ENCODE results near the gene FRG1.
"Not testable (repeated sequence)": the region's sequence is repeated elsewhere in the genome, so short reads cannot be mapped to it uniquely, and the experiment has no call there.

The FRG1 gene

DNA sequence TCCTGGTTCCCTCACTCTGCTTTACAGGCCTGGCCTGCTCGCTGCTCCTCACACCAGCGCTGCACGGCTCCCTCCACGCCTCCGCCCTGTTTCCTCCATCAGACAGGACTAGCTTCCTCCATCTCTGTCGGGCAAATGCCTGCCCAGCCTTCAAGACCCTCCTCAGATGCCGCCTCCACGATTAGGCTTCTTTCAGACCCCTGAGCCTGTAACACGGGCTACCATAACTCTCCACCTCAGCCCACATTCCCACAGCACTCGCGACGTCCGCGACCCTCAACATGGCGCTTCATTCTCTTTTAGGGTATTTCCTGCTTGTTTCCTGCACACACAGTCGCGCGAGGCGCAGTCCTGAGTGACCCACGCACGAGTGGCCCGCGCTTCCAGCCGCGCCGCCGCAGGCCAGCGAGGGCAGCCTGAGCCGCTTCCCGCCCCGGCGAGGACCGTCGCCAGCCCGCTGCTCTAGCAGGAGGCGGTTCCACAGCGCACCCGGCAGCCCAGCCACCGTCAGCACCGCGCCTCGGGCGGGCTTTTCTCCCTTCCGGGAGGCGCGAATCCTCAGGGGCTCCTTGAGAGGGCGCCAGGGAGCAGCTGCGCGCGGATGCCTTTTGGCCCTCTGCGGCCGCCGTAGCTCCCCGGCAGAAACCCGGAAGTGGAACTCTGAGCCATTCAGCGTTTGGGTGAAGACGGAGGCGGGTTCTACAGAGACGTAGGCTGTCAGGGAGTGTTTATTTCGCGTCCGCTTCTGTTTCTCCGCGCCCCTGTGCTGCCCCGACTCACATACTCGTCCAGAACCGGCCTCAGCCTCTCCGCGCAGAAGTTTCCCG is at the start of gene FRG1:
Gene FRG1 (plus strand): TSS at position 695 of the 827 bp plus-strand sequence. CDS start 138 bp downstream, outside the sequence.
- H3K36me3 Mint-ChIP-seq: peaks cover 23% of the 10 kb centered on the region
- H3K4me3 Mint-ChIP-seq: peak within 1 kb of the TSS; percentile 92
- peak within 1 kb of the TSS; percentile 96 for H3K27ac Mint-ChIP-seq
- H3K4me1 Mint-ChIP-seq: peaks cover 54% of the 10 kb centered on the region
- peaks cover 12% of the 10 kb centered on the region for H3K9me3 Mint-ChIP-seq
- no peaks in the 10 kb centered on the region for H3K27me3 Mint-ChIP-seq

DNA sequence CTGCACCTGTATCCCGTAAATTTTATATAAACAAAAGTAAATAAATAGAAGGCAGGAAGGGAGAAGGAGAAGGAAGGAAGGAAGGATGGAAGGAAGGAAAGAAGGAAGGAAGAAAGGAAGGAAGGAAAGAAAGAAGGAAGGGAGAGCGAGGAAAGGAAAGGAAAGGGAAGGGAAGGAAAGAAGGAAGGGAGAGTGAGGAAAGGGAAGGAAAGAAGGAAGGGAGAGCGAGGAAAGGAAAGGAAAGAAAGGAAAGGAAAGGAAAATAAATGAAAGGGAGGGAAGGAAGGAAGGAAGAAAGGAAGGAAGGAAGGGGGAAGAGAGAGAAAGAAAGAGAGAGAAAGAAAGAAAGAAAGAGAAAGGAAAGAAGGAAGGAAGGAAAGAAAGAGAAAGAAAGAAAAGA is 43.0 kb upstream of the FRG1 start:
- H3K4me3 Mint-ChIP-seq: no peak overlapping the region
- no peaks in the 10 kb centered on the region for H3K4me1 Mint-ChIP-seq
- no peak overlapping the region for H3K27ac Mint-ChIP-seq
- peaks cover 3% of the 10 kb centered on the region for H3K27me3 Mint-ChIP-seq
- H3K36me3 Mint-ChIP-seq: peaks cover 3% of the 10 kb centered on the region
- no peaks in the 10 kb centered on the region for H3K9me3 Mint-ChIP-seq

DNA sequence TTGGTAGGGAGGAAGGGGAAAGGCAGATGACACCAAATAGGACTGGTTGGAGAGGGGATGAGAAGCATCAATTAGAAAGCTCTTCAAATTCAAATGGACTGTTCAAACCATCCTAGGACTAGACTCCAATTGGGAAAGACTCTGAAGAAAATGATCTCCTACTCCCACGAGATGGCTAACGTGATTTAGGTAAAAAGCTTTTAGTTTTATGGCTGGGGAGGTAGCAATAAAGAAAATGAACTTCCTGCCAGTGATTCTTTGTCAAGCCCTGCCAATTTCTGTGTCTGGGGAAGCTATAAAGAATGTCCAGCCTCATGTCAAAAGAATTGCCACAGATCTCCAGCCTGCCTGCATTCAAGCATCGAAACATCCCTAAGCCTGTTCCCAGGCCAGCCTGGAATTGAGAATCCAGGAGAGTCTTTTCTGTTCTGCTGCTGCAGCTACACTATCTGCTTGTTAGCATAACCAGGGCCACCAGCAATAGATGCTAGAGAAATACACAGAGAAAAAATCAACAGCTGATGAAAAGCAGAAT is 41.1 kb upstream of the FRG1 start:
- not testable (repeated sequence) for H3K4me1 Mint-ChIP-seq, H3K27ac Mint-ChIP-seq, H3K27me3 Mint-ChIP-seq, H3K9me3 Mint-ChIP-seq, H3K36me3 Mint-ChIP-seq, H3K4me3 Mint-ChIP-seq

DNA sequence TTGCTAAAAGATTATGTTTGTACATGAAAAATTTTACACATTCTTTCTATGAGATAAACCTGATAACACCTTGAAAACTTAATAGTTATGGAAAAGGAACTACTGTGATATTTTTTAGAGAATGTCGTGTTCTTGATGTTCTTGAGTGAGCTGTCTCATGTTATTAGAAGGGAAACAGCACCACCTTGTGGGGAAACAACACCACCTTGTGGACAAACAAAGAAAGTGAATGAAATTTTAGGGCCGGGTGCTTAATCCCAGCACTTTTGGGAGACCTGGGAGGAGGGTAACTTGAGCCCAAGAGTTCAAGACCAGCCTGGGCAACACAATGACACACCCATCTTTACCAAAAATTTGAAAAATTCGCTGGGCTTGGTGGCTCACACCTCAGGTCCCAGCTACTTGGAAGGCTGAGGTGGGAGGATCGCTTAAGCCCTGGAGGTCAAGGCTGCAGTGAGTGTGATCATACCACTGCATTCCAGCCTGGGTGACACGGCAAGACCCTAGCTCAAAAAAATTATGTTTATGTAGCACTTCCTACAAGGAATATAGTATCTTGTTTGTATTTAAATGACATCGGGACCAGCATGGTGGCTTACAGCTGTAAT is 36.1 kb upstream of the FRG1 start:
- H3K36me3 Mint-ChIP-seq, H3K9me3 Mint-ChIP-seq, H3K27ac Mint-ChIP-seq, H3K27me3 Mint-ChIP-seq, H3K4me1 Mint-ChIP-seq, H3K4me3 Mint-ChIP-seq: not testable (repeated sequence)

GRCh38 chr4:189912170-189912569 is 28.5 kb upstream of the FRG1 start:
- no peak overlapping the region for H3K4me3 Mint-ChIP-seq
- H3K27ac Mint-ChIP-seq: no peak overlapping the region
- no peaks in the 10 kb centered on the region for H3K4me1 Mint-ChIP-seq
- H3K27me3 Mint-ChIP-seq: peaks cover 3% of the 10 kb centered on the region
- peaks cover 5% of the 10 kb centered on the region for H3K36me3 Mint-ChIP-seq
- H3K9me3 Mint-ChIP-seq: peaks cover 6% of the 10 kb centered on the region

DNA sequence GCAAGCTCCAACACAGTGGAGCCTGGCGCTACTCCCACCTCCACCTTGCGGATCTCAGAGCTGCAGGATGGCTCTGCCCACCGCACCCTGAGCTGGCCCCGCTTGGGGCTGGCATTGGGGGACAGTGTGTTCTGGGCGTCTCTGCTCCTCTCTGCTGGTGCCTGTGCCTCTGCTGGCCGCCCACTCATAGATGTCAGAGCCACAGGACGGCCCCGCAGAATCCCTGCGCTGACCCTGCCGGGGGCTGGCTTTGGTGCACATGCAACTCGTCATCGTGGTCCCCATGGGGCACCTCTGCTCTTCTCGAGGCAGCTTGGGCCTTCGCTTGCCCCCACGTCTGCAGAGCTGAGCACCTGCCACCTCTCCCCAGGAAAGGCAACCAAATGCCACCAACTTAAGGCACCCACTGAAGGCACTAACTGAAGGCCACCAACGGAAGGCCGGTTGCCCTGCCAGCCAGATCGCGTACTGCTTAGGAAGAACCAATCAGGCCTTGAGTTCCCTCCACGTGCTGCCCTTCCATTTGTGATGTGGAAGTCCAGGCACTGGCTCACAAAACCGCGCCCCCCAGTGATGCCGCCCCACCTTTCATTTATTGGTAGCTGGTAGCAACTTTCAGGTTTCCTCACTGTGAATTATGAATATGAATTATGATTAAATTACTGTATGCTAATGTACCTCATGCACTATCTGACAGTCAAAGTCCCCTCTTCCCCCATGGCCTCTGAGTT is 23.3 kb upstream of the FRG1 start:
- Mint-ChIP-seq H3K27ac (peak overlapping the region; percentile 51), H3K27me3 (no peaks in the 10 kb centered on the region), H3K4me3 (no peak overlapping the region), H3K4me1 (no peaks in the 10 kb centered on the region), H3K36me3 (peaks cover 31% of the 10 kb centered on the region), H3K9me3 (peaks cover 16% of the 10 kb centered on the region)

DNA sequence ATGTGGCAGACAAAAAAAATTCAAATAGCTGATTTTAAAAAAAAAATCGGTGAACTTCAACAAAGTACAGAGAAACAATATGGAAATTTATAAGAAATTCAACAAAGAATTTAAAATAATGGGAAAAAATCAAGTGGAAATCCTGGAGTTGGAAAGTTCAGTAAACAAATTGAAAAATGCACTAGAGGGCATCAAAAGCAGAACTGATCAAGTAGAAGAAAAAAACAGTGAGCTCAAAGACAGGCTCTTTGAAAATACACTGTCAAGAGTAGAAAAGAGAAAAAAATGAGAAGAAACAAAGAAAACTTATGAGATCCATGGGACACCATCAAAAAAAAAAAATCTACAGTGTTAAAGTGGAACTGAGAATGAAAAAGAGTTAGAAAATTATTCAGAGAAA is 19.6 kb upstream of the FRG1 start:
- no peaks in the 10 kb centered on the region for H3K4me1 Mint-ChIP-seq
- no peaks in the 10 kb centered on the region for H3K27me3 Mint-ChIP-seq
- H3K4me3 Mint-ChIP-seq: no peak overlapping the region
- H3K36me3 Mint-ChIP-seq: peaks cover 47% of the 10 kb centered on the region
- no peak overlapping the region for H3K27ac Mint-ChIP-seq
- peaks cover 35% of the 10 kb centered on the region for H3K9me3 Mint-ChIP-seq

- H3K4me1 Mint-ChIP-seq, H3K27ac Mint-ChIP-seq, H3K4me3 Mint-ChIP-seq, H3K27me3 Mint-ChIP-seq: not testable (repeated sequence)
- H3K36me3 Mint-ChIP-seq: peaks cover 41% of the 10 kb centered on the region
- peaks cover 24% of the 10 kb centered on the region for H3K9me3 Mint-ChIP-seq
Observed at GRCh38 chr4:189926742-189927141, 13.9 kb upstream of the FRG1 start.

GRCh38 chr4:189941005-189941450 is 356 bp downstream of the FRG1 start:
- Mint-ChIP-seq H3K4me3 (peak overlapping the region; percentile 92), H3K27me3 (no peaks in the 10 kb centered on the region), H3K9me3 (peaks cover 12% of the 10 kb centered on the region), H3K36me3 (peaks cover 27% of the 10 kb centered on the region), H3K4me1 (peaks cover 61% of the 10 kb centered on the region), H3K27ac (peak overlapping the region; percentile 96)

GRCh38 chr4:189942412-189942811 is 1.7 kb downstream of the FRG1 start:
- H3K27me3 Mint-ChIP-seq: not testable (repeated sequence)
- Mint-ChIP-seq H3K4me1 (peaks cover 75% of the 10 kb centered on the region), H3K36me3 (peaks cover 32% of the 10 kb centered on the region), H3K27ac (peak overlapping the region; percentile 75), H3K4me3 (peak overlapping the region; percentile 88), H3K9me3 (peaks cover 12% of the 10 kb centered on the region)

DNA sequence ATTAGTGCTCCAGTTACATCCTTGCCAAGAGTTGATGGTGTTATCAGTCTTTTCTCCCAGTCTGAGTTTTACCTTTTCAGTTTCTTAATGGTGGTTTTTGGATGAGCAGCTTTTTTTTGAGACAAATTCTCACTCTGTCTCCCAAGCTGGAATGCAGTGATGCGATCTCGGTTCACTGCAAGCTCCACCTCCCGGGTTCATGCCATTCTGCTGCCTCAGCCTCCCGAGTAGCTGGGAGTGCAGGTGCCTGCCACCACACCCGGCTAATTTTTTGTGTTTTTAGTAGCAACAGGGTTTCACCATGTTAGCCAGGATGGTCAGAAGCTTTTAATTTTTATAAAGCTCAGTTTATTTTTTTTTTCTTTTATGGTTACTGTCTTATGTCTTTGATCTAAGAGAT is 3.4 kb downstream of the FRG1 start:
- Mint-ChIP-seq H3K9me3 (peaks cover 12% of the 10 kb centered on the region), H3K4me1 (peaks cover 91% of the 10 kb centered on the region), H3K4me3 (peak overlapping the region; percentile 65), H3K36me3 (peaks cover 34% of the 10 kb centered on the region)
- H3K27ac Mint-ChIP-seq, H3K27me3 Mint-ChIP-seq: not testable (repeated sequence)

GRCh38 chr4:189946906-189947305 is 6.2 kb downstream of the FRG1 start:
- not testable (repeated sequence) for H3K27ac Mint-ChIP-seq, H3K4me3 Mint-ChIP-seq, H3K27me3 Mint-ChIP-seq, H3K9me3 Mint-ChIP-seq
- Mint-ChIP-seq H3K36me3 (peaks cover 35% of the 10 kb centered on the region), H3K4me1 (peaks cover 77% of the 10 kb centered on the region)

DNA sequence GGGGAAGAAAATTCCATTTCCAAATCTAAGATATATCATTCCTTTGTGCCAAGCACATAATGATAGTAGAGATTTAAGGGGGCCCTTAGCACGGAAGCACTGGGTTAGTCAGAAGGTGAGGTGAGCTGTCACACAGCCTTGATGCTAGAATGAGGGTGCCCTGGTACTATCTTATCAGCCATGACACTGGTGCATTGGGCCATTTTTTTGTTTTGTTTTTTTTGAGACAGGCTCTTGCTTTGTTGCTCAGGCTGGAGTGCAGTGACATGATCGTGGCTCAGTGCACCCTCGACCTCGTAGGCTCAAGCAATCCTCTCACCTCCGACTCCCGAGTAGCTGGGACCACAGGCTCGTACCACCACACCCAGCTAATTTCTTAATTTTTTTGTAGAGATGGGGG is 7.8 kb downstream of the FRG1 start:
- not testable (repeated sequence) for H3K27ac Mint-ChIP-seq, H3K27me3 Mint-ChIP-seq, H3K9me3 Mint-ChIP-seq, H3K4me3 Mint-ChIP-seq
- peaks cover 61% of the 10 kb centered on the region for H3K4me1 Mint-ChIP-seq
- H3K36me3 Mint-ChIP-seq: peaks cover 31% of the 10 kb centered on the region

GRCh38 chr4:189969291-189969690 is 28.6 kb downstream of the FRG1 start:
- not testable (repeated sequence) for H3K4me3 Mint-ChIP-seq, H3K27me3 Mint-ChIP-seq, H3K9me3 Mint-ChIP-seq, H3K4me1 Mint-ChIP-seq, H3K27ac Mint-ChIP-seq, H3K36me3 Mint-ChIP-seq

- H3K4me3 Mint-ChIP-seq: no peak overlapping the region
- H3K27ac Mint-ChIP-seq: no peak overlapping the region
- H3K4me1 Mint-ChIP-seq: no peaks in the 10 kb centered on the region
- H3K36me3 Mint-ChIP-seq: no peaks in the 10 kb centered on the region
- H3K9me3 Mint-ChIP-seq: no peaks in the 10 kb centered on the region
- peaks cover 6% of the 10 kb centered on the region for H3K27me3 Mint-ChIP-seq
Observed at GRCh38 chr4:189973646-189974045, 33.0 kb downstream of the FRG1 start.

DNA sequence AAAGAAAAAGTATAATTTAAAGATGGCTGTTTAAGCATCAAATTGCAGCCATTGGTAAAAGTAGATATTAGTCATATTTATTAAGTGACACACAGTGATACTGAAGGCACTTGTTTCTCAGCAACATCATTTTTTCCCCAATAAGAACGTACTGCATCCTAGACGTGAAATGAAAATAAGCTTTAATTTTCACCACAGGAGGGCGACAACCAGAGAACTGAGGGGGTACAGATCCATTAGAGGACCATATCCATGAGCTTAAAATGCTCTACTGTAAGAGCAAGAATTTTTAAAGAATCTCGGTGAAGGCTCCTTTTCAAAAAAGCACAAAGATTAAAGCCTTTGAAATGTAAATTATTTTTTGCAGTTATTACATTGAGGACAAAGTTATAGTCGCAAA is 33.4 kb downstream of the FRG1 start:
- no peak overlapping the region for H3K4me3 Mint-ChIP-seq
- H3K27me3 Mint-ChIP-seq: peaks cover 6% of the 10 kb centered on the region
- no peak overlapping the region for H3K27ac Mint-ChIP-seq
- no peaks in the 10 kb centered on the region for H3K9me3 Mint-ChIP-seq
- no peaks in the 10 kb centered on the region for H3K36me3 Mint-ChIP-seq
- no peaks in the 10 kb centered on the region for H3K4me1 Mint-ChIP-seq
